Melanocyte of skin (primary cell): ENCODE measurements around the gene ARHGEF17. TPM values are rescaled to one million over a fixed set of nuclear protein-coding genes. Genes with fewer than 3 reads are reported as not detected.

Experiments used
- total RNA-seq, 2 donors: library from RNA; depleted of rRNA; stranded (reverse); fragments of >200 nt; gene quantifications; 2 replicates each; pipeline ENCODE4 v1.2.3, GENCODE V29; 2012

ARHGEF17 gene, protein sequence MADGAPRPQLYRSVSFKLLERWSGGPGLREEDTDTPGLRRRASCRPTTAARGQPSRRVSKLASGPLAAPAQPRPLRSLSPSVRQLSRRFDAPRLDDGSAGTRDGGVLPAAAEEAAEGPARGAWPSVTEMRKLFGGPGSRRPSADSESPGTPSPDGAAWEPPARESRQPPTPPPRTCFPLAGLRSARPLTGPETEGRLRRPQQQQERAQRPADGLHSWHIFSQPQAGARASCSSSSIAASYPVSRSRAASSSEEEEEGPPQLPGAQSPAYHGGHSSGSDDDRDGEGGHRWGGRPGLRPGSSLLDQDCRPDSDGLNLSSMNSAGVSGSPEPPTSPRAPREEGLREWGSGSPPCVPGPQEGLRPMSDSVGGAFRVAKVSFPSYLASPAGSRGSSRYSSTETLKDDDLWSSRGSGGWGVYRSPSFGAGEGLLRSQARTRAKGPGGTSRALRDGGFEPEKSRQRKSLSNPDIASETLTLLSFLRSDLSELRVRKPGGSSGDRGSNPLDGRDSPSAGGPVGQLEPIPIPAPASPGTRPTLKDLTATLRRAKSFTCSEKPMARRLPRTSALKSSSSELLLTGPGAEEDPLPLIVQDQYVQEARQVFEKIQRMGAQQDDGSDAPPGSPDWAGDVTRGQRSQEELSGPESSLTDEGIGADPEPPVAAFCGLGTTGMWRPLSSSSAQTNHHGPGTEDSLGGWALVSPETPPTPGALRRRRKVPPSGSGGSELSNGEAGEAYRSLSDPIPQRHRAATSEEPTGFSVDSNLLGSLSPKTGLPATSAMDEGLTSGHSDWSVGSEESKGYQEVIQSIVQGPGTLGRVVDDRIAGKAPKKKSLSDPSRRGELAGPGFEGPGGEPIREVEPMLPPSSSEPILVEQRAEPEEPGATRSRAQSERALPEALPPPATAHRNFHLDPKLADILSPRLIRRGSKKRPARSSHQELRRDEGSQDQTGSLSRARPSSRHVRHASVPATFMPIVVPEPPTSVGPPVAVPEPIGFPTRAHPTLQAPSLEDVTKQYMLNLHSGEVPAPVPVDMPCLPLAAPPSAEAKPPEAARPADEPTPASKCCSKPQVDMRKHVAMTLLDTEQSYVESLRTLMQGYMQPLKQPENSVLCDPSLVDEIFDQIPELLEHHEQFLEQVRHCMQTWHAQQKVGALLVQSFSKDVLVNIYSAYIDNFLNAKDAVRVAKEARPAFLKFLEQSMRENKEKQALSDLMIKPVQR (N-terminal part only)
- total RNA-seq: 10 to 100 TPM; 14.1 to 19.0 TPM

DNA sequence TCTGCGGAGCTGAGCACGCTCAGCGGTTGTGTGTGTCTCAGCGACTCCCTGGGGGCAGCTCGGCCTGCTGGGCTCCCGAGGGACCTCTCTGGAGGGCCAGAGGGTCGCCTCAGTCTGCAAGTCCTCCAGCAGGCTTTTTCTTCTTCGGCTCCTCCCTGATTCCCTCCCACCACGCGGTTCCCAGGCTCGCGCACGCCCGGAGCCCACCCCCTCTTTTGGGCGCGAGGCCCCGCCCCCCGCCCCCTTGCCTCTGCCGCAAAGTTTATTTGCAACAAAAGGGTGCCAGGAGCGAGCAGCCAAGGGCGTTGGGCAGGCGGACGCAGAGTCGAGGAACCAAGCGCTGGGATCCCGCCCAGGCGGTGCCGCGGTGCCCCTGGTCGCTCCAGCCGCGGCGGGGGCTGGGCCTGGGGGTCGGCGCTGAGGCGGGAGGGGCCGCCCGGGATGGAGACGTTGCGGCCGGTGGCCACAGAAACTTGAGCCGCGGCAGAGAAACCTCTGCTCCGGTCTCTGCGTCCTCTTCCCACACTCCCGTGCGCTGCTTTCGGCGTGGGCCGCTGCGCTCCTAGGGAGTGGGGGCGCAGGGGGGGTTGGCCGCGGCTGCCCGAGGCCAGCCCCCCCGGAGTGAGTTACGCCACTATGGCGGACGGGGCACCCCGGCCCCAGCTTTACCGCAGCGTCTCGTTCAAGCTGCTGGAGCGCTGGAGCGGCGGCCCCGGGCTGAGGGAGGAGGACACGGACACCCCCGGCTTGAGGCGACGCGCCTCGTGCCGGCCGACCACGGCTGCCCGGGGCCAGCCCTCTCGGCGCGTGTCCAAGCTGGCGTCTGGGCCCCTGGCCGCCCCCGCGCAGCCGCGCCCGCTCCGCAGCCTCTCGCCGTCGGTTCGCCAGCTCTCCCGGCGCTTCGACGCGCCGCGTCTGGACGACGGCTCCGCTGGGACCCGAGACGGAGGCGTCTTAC lies at the start of gene ARHGEF17:
TSS of gene ARHGEF17 (plus strand) at position 274 of the 958 bp plus-strand sequence. CDS start at position 637, 363 bp downstream.

DNA sequence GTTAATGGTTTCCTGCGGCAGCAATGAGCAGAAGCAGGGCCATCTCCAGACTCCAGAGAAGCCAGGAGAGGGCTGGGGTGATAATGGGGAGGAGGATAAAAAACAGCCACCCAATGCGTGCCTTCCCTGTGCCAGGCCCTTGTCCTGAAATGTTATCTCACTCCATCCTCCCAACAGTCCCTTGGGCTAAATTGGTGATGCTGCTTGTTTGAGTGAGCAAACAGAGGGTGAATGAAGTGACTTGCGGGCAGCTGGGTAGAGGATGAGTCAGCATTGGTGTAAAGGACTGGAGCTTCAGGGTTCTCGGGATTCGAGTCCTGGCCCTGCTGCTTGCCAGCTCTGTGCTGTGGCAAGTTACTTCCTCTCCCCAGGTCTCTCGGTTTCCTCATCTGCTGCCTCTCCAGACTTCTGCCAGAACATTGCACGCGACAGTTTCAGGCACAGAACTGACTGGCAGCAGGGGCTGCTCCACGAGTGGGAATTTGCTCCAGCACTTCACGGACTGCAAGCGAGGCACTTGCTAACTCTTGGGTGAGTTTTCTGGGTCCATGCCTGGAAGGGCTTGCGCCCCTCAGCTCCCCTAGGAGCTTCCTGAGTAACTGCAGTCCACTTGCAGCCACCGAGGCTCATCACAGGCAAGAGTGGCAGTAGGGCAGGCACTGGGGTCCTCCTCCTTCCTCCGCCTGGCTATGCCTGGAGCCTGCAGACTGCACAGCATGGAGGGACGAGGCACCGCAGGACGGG lies 36.0 kb upstream of the ARHGEF17 start, which contains the start of gene P2RY6:
TSS of gene P2RY6 (plus strand) at position 403 of the 744 bp plus-strand sequence. CDS start 24,181 bp downstream, outside the sequence.

DNA sequence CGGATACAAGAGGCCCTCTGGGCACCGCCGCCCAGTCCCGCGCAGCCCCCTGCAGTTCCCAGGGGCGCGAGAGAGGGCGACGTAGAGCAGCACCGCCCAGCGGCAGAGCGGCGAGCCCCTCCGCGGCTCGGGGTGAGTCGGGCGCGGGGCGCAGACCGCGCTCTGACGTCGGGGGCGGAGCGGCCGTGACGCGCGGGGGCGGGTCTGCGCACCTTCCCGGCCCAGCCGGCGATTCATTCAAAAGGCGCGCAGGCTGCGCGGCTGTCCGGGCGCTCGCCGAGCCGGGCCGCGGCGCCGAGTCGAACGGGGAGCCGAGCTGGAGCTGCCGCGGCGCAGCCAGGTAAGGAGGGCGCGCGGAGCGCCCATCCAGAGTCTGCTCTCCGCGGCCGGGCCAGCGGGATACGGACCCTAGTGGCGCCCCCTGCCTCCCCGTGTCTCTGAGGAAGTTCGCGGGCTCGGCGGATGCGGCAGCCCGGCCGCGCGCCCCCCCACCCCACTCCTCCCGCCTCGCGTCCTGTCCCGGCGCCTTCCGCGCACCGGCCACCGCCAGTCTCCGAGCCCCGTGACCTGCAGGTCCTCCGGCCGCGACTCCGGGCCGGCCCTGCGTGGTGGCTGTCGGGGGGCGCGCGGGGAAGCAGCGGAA lies 68.2 kb downstream of the ARHGEF17 start, which contains the start of gene RELT:
TSS of gene RELT (plus strand) at position 240 of the 643 bp plus-strand sequence. CDS start 12,738 bp downstream, outside the sequence.

Other genes with a start within 250 kb of the ARHGEF17 start
- 1 to 10 TPM; 3.1 to 3.7 TPM for gene FCHSD2, start 166.0 kb upstream of the ARHGEF17 start, total RNA-seq
- not detected for gene P2RY2, start 90.0 kb upstream of the ARHGEF17 start, total RNA-seq
- under 1 TPM in 1 of 2 donors, not detected in 1; 0.33 TPM for gene P2RY6, start 35.9 kb upstream of the ARHGEF17 start, total RNA-seq
- gene RELT, start 68.1 kb downstream of the ARHGEF17 start, total RNA-seq: 1 to 10 TPM; 4.1 to 7.7 TPM